Measurements from ENCODE around the gene PLEKHH2.
"Not testable (repeated sequence)": the region's sequence is repeated elsewhere in the genome, so short reads cannot be mapped to it uniquely, and the experiment has no call there.

The PLEKHH2 gene

DNA sequence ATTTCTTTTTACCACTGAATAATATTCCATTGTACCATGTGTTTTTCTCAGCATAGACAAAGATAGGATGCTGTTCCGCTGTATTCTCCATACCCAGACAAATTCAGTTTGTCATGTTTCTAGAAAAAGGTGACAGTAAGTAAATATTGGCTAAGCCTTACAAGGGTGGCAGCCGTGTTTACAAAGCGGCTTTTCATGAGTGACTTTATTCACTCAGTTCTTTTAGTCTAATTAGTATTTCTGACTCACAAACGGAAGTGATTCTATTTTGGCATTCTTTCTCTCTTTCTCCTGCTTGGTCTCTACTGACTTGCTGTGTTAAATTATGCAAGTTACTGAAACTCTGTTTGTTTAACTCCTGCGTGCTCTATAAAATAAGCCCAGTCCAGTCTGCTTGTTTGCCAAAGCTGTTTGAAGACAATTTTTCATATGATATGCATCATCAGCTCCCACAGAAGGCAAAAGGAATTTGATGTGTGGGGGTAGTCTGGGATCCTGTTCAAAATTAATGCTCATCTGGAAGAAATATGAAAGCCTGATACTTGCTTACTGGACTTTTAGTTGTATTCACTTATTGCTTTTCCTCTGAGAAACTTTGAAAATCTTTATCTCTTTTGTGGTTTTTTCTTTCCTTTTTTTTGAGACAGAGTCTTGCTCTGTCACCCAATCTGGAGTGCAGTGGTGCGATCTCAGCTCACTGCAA, 2.3 kb upstream of the PLEKHH2 start (continued):
- TF ChIP-seq, protein P1, sequence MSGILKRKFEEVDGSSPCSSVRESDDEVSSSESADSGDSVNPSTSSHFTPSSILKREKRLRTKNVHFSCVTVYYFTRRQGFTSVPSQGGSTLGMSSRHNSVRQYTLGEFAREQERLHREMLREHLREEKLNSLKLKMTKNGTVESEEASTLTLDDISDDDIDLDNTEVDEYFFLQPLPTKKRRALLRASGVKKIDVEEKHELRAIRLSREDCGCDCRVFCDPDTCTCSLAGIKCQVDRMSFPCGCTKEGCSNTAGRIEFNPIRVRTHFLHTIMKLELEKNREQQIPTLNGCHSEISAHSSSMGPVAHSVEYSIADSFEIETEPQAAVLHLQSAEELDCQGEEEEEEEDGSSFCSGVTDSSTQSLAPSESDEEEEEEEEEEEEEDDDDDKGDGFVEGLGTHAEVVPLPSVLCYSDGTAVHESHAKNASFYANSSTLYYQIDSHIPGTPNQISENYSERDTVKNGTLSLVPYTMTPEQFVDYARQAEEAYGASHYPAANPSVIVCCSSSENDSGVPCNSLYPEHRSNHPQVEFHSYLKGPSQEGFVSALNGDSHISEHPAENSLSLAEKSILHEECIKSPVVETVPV (CRISPR knock-in tag; IDR thresholded peaks at IDR 0.05), result 0 out of 2 replicates have a peak, but pooled peaks have one; percentile 27
- TF ChIP-seq ZNF70 (CRISPR knock-in tag; IDR thresholded peaks at IDR 0.05) (no peak), ARNTL (CRISPR knock-in tag; IDR thresholded peaks at IDR 0.05; ENCODE audit: borderline replicate concordance, low read depth) (no peak), TCF4 (CRISPR knock-in tag; IDR thresholded peaks at IDR 0.05; ENCODE audit: borderline replicate concordance) (no peak), ISL1 (CRISPR knock-in tag; IDR thresholded peaks at IDR 0.05) (0 out of 2 replicates have a peak, but pooled peaks have one; percentile 32), ZNF8 (CRISPR knock-in tag; IDR thresholded peaks at IDR 0.05) (no peak), CSDC2 (CRISPR knock-in tag; IDR thresholded peaks at IDR 0.05) (no peak), ZFP30 (CRISPR knock-in tag; IDR thresholded peaks at IDR 0.05) (no peak), ZNF565 (CRISPR knock-in tag; conservative IDR thresholded peaks at IDR 0.05; ENCODE audit: low read depth) (no peak), OSR1 (CRISPR knock-in tag; IDR thresholded peaks at IDR 0.05) (no peak), SNAI2 (CRISPR knock-in tag; IDR thresholded peaks at IDR 0.05) (no peak)

DNA sequence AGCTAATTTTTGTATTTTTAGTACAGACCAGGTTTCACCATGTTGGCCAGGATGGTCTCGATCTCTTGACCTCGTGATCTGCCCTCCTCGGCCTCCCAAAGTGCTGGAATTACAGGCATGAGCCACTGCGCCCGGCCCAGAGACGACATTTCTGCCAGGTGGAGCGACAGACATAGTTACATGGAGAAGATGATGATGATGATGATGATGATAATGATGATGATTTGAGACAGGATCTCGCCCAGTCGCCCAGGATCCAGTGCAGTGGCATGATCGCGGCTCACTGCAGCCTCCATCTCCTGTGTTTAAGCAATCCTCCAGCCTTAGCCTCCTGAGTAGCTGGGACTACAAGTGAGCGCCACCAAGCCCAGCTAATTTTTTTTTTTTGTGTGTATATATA, 907 bp upstream of the PLEKHH2 start:
- not testable (repeated sequence) for ATAC-seq

- no peak for ATAC-seq
- no peak for TF ChIP-seq ZC3H10 (CRISPR knock-in tag; IDR thresholded peaks at IDR 0.05)
- no peak for TF ChIP-seq ISL1 (CRISPR knock-in tag; IDR thresholded peaks at IDR 0.05)
- TF ChIP-seq ZNF565 (CRISPR knock-in tag; conservative IDR thresholded peaks at IDR 0.05; ENCODE audit: low read depth), result no peak
- no peak for TF ChIP-seq TSHZ2 (CRISPR knock-in tag; IDR thresholded peaks at IDR 0.05)
- TF ChIP-seq TOX (CRISPR knock-in tag; IDR thresholded peaks at IDR 0.05; ENCODE audit: borderline replicate concordance), result no peak
- no peak for TF ChIP-seq GLIS3 (CRISPR knock-in tag; IDR thresholded peaks at IDR 0.05)
- TF ChIP-seq, protein P1 (CRISPR knock-in tag; IDR thresholded peaks at IDR 0.05), result no peak
- TF ChIP-seq TCF4 (CRISPR knock-in tag; IDR thresholded peaks at IDR 0.05; ENCODE audit: borderline replicate concordance), result no peak
- no peak for TF ChIP-seq OSR1 (CRISPR knock-in tag; IDR thresholded peaks at IDR 0.05)
- no peak for TF ChIP-seq PPARA (CRISPR knock-in tag; IDR thresholded peaks at IDR 0.05; ENCODE audit: borderline replicate concordance)
- TF ChIP-seq ESRRG (CRISPR knock-in tag; IDR thresholded peaks at IDR 0.05), result no peak
- no peak for TF ChIP-seq BACH2 (CRISPR knock-in tag; IDR thresholded peaks at IDR 0.05; ENCODE audit: borderline replicate concordance)
- no peak for TF ChIP-seq ZFP3 (CRISPR knock-in tag; IDR thresholded peaks at IDR 0.05)
- TF ChIP-seq, protein P2, sequence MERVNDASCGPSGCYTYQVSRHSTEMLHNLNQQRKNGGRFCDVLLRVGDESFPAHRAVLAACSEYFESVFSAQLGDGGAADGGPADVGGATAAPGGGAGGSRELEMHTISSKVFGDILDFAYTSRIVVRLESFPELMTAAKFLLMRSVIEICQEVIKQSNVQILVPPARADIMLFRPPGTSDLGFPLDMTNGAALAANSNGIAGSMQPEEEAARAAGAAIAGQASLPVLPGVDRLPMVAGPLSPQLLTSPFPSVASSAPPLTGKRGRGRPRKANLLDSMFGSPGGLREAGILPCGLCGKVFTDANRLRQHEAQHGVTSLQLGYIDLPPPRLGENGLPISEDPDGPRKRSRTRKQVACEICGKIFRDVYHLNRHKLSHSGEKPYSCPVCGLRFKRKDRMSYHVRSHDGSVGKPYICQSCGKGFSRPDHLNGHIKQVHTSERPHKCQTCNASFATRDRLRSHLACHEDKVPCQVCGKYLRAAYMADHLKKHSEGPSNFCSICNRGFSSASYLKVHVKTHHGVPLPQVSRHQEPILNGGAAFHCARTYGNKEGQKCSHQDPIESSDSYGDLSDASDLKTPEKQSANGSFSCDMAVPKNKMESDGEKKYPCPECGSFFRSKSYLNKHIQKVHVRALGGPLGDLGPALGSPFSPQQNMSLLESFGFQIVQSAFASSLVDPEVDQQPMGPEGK (CRISPR knock-in tag; IDR thresholded peaks at IDR 0.05; ENCODE audit: borderline replicate concordance), result no peak
- TF ChIP-seq ZNF8 (CRISPR knock-in tag; IDR thresholded peaks at IDR 0.05), result no peak
- TF ChIP-seq, protein P3, sequence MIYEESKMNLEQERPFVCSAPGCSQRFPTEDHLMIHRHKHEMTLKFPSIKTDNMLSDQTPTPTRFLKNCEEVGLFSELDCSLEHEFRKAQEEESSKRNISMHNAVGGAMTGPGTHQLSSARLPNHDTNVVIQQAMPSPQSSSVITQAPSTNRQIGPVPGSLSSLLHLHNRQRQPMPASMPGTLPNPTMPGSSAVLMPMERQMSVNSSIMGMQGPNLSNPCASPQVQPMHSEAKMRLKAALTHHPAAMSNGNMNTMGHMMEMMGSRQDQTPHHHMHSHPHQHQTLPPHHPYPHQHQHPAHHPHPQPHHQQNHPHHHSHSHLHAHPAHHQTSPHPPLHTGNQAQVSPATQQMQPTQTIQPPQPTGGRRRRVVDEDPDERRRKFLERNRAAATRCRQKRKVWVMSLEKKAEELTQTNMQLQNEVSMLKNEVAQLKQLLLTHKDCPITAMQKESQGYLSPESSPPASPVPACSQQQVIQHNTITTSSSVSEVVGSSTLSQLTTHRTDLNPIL (CRISPR knock-in tag; IDR thresholded peaks at IDR 0.05; ENCODE audit: low read depth), result no peak
- no peak for TF ChIP-seq SNAI2 (CRISPR knock-in tag; IDR thresholded peaks at IDR 0.05)
Observed at GRCh38 chr2:43636621-43637020, 439 bp upstream of the PLEKHH2 start.

Measured in SK-N-SH treated with all-trans-retinoic acid at 6 μM for 48 hours (cell line).